UCSD-AML1 (cell line): Measurements from ENCODE around the gene RNASEH1.
"Not testable (repeated sequence)": the region's sequence is repeated elsewhere in the genome, so short reads cannot be mapped to it uniquely, and the experiment has no call there.

Experiments used
- DNase-seq: peaks from one replicate; lab custom pipeline; 2025; ENCODE audit not compliant: unreplicated experiment; lab: John Stamatoyannopoulos, UW

The RNASEH1 gene

DNA sequence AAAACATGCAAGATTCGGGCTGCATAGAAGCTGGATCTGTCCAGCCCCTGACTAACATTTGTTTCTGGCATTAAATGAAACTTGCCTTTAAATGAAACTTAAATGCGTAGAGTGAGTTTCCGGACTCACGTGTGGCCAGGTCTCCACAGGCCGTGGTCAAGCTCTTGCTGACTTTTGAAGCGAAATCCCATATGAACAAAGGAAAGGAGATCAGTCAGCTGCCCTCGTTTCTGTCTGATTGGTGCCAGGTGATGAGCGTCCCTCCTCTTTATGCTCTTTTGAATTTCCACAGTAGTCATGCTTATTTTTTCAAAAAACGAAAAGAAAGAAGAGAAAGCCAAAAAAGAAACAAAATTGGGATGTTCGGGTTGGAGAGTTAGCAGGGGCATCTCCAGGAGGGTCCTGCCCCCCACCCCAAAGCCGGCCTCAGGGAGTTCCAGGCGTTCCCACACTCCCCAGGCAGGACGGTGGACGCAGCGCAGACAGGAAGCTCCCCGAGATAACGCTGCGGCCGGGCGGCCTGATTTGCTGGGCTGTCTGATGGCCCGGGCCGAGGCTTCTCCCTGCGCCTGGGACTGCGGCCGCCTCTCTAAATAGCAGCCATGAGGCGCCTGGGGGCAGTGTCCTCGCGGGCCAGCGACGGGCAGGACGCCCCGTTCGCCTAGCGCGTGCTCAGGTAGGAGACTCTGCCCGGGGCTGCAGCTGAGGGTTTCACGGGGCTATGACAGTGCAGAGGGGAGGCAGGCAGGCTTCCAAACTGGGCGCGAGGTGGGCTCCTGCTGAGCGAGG lies 36.6 kb upstream of the RNASEH1 start, which contains the start of gene COLEC11:
Gene COLEC11, plus strand, starts transcription at position 620 of the 789 bp plus-strand sequence. CDS start 9,229 bp downstream, outside the sequence.
- DNase-seq: no peak

DNA sequence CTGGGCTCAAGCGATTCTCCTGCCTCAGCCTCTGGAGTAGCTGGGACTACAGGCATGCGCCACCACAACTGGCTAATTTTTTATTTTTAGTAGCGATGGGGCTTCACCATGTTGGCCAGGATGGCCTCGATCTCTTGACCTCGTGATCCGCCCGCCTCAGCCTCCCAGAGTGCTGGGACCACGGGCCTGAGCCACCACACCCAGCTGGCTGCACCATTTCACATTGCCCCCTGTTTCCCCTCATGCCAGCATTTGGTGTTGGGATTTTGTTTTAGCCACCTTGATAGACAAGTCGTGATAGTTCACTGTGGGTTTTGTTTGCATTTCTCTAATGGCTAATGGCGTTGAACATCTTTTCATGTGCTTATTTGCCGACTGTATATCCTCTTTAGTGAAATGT lies 31.0 kb upstream of the RNASEH1 start:
- no peak for DNase-seq

DNA sequence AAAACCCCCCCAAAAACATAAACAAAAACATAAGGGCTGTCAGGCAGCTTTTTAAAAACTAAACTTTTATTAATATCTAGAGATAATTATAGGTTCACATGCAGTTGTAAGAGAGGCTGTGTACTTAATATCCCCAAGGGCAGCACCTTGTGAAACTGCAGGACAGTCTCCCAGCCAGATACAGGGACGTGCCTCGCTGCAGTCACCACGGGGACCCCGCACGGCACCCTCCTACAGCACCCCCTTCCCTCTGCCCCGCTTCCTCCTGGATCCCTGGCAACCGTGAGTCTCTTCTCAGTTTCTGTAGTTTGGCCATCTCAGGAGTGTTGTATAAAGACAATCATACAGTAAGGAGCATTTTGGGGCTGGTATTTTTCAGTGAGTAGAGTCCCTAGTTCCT lies 30.0 kb upstream of the RNASEH1 start:
- DNase-seq: no peak

DNA sequence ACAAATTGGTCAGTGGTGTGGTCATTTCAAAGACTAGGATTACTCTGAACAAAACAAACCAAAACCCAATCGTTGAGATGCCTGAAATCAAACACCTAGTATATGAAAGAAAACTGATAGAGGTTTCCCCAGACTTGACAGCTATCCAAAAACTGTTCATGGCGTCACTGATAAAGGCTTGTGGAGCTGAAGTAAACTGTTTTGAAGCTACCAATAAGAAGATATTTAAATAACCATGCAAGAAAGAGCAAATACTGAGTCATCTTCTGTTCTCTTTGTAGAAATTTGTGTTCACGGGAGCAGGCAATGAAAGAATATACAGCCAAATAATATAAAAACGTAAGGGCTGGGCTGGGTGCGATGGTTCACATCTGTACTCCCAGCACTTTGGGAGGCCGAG lies 29.3 kb upstream of the RNASEH1 start:
- no peak for DNase-seq

DNA sequence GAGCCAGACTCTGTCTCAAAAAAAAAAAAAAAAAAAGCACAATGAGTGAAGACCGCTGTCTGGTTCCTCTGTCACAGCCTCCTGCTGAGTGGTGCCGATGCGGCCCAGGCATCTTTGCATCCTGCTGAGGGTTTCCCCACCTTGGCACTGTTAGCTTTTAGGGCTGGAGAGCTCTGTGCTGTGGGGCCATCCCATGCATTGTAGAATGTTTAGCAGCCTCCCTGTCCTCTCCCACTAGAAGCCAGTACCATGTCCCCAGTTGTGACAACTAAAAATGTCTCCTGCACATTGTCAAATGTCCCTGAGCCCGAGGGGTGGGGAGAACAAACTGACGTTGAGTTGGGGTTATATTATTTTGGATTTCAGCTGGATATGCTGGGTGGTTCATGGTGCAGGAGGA lies 28.9 kb upstream of the RNASEH1 start:
- DNase-seq: no peak

DNA sequence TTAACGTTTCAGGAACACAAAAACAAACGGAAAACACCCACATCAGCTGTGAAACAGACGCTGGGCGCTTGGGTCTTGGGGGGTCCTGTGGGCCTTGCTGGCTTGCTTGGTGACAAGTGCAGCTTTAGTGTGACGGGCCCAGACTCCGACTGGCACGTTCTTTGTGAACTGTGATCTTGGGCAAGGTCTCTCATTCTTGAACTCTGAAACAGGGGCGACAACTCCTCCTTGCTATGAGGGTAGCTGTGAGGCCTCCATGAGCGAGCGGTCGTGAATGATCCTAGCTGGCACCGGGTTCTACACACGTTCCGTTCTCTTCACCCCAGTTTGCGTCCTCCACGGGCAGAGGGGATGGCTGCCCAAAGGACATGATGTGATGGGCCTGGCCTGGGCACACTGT lies 28.1 kb upstream of the RNASEH1 start:
- no peak for DNase-seq

DNA sequence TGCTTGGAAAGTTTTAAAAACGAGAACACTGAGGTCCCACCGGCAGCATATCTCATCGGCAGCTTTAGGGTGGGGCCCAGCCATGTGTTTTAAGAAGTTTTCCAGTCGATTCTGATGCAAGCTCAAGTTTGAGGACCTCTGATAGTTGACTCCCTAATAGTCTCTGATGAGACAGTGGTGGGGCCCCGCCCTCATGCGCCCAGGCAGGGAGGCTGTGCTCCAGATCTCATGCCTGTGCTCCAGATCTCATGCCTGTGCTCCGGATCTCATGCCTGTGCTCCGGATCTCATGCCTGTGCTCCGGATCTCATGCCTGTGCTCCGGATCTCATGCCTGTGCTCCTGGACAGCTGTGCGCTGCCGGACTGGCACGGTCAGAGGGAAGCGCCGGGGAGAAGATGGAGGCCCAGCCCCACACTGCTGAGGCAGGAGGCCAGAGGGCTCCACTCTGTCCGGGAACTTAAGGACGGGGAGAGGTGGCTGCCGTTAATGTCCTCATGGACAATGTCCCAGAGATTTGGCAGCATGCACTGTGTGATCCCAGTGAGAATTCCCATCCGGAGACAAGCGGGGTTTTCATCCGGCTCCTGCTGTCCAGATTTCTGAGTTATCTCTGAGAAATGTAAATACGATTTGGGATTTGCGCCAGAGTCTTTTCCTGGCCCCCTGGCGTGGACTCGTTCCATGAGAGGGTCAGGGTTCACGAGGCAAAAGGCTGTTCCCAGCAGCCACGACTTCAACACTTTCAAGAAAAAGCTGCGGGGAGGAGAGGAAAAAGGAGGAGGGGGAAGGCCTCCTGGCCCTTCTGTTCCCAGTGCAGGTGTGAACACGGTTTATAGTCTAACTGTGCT lies 27.4 kb upstream of the RNASEH1 start:
- no peak for DNase-seq

DNA sequence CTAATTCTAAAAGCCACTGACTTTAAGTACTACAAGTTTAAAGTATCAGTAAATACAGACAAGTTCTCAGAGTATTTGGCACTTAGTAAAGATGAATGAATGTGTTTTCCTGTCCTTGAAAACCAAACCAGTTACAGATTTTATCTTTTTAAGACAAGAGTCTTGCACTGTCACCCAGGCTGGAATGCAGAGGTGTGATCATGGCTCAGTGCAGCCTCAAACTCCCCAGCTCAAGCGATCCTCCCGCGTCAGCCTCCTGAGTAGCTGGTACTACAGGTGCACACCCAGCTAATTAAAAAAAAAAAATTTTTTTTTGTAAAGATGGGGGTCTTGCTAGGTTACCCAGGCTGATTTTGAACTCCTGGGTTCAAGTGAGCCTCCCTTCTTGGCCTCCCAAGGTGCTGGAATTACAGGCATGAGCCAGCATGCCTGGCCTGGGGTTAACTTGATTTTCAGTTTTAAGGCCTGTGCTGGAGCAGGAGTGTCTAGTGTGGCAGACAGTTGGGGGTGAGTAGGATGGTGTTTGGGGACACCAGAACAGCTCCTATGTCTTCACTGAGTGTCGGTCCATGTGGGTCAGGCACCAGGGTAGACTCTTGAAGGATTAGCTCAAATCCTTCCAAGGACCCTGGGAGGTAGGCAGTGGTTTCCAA lies 26.6 kb upstream of the RNASEH1 start:
- no peak for DNase-seq

DNA sequence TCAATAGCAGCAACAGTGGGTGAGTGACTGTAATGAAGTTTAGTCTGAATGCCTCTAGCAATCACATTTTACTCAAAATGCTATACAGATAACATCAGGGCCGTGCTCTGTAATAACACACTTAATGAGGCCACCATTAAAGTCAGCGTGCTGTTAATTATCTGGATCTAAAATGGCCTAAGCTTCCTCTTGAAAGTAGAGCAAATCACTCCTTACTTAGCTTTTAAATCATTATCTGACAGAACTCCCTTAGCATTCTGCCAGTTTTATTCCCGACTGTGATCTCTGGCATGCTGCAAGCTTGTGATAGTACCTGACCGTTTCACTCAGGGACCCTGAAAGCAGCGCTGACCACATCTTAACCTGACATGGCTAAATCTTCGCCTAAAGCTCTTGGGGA lies 25.9 kb upstream of the RNASEH1 start:
- DNase-seq: no peak

DNA sequence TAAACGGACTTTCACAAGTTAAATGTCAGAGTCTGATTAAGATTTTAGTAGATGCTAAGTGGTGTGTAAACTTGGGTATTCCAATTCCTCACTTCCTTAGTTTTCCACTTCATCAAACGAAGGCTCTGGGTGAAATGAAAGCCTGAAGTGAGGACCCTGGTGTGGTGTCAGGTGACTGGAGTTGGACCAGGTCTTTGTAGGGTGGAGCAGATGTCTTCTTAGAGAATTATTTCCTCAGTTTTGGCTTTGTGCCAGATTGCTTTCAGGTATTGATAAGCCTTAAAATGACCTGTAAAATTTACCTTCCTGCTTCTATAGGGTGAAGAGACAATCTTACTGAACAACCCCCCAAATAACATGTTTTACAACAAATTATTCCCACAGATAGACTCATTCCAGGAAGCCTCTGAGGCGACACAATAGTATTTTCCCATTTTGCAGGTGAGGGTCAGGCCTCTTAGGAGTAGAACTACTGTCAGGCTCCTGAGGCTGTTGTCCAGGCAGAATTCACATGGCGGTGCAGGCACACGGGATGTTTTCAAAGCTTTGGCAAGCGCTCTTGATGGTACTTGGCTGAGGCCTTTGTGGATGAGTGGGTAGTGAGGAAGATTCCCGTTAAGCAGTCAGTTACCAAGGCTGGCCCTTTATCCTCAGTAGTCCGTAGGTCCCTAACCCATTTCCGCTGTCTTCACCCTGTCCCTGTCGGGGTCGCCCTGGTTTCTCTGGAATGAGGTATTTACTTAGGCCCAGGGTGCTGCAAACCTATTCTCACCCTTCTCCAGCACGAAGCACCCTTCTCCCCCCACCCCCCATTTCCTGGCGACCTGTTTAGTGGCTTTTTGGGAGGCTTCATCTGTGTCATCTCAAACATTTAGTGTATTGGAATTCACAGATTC lies 23.5 kb upstream of the RNASEH1 start:
- DNase-seq: no peak

DNA sequence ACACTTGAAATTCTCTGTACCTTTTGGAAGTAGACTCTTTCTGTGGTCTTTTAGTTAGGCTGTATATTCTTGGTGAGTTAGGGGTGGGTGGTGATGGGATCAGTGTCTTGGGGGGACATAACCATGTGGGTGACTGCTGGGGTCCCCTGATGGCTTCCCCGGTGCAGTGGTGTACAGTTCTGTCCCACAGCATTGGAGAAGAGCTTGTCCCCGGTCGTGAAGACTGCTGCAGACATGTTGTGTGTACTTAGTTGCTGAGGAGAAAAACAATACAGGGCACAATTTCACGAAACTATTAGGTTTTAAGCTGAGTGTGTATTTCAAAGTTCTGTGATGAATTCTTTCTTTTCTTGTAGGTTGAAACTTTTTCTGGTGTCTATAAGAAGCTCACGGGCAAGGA lies 22.3 kb upstream of the RNASEH1 start:
- DNase-seq: no peak

DNA sequence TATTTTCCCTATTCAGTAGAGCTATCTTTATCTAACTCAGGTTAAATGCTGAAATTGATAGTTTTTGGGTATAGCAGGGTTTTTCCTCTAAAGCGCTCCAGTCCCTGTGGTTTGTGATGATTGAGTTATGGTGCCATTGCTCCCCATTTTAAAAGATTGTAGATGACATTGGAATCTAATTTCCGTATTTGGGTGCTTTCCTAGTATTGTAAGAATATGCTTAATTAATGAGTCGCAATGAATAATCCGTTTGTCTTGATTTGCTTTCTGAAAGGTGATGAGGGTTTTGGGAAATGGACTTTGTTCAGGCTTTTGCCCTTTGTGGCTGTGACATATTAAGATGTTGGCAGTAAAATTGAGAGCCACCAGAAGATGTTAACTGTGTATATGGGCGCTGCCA lies 20.9 kb upstream of the RNASEH1 start:
- no peak for DNase-seq

DNA sequence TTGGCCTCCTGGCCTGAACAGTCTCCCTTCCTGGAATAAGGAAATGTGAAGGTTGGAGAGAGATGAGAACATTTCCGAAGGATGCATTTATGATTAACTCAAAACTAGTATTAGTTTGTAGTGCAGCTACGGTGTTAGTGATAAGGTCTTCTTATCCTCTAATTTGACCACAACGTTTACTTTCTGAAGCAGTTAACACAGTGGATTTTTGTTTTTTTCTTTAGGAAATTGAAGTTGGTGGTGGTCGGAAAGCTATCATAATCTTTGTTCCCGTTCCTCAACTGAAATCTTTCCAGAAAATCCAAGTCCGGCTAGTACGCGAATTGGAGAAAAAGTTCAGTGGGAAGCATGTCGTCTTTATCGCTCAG lies 18.1 kb upstream of the RNASEH1 start:
- not testable (repeated sequence) for DNase-seq

DNA sequence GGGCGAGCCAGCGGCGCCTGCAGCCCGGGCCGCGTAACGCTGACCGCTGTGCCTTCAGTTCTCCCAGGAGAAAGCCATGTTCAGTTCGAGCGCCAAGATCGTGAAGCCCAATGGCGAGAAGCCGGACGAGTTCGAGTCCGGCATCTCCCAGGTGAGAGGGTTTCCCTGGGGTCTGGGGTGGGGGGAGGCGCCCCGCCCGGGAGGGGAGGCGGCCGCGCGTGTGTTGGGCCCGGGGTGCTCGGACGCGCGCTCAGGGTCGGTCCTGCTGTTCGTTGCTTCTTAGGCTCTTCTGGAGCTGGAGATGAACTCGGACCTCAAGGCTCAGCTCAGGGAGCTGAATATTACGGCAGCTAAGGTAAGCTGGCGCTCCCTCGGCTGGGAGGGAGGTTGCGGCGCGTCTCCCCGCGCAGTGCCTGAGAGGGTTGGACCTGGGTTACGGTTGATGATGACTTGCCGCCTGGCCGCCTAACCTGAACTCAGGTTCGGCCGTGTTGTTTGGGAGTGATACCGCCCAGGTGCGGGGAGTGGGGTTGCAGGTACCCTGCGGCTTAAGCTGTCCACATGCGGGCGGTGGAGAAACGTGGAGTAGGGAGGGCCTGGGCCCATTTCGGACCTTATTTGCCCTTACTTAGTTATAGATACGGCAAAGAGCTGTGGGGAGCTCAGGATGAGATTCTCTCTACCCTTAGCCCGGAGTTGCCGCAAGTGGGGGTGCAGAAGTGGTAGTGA lies 17.6 kb upstream of the RNASEH1 start:
- no peak for DNase-seq

DNA sequence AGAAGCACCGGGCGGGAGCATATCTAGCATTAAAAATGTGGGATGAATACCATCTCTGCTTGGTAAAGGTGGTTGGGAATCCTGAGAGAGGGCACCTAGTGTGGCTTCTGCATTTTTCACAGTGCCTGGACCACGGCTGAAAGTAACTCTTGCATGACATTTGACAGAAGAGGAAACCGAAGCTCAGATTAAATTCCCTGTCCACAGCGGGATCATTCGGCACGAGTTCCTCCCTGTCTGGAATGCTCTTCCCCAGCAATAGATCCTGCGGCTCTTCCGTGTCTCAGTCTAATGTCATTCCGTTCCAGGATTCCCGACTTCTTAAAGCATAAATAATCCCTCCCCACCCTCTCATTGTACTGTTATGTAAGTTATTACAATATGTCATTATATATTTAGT lies 16.0 kb upstream of the RNASEH1 start:
- DNase-seq: no peak

DNA sequence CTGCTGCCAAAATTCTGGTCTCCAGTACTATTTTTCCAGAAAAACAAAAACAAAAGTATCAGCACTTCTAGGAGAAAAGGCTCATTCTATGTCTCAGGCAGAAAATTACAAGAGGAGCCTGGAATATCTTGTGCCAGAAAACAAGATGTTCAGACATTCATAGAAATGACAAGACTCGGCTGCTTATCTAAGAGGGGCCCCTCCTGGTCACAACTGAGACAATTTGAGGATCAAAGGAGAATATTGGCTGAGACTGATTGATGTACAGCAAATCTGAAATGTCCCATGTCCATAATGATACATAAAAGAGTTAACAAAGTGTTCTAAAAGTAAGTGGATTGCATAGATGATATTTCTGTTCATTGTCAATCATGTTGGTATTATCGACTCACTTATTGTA lies 14.5 kb upstream of the RNASEH1 start:
- no peak for DNase-seq

DNA sequence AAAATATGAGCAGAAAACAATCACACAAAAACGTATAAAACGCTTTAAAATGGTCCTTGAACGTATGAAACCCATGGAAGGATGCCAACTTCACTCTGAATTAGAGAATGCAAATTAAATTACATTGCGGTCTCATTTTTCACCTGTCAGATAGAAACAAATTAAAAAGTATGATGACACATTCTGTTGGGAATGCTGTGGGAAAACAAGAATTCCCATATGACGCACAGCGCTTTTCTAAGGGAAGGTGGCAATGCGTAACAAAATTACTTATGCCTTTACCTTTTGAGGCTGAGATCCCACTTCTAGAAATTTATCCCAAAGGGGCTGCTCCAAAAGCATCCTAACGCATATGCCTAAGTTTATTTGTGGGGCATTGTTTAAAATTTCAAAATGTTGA lies 13.2 kb upstream of the RNASEH1 start:
- no peak for DNase-seq

DNA sequence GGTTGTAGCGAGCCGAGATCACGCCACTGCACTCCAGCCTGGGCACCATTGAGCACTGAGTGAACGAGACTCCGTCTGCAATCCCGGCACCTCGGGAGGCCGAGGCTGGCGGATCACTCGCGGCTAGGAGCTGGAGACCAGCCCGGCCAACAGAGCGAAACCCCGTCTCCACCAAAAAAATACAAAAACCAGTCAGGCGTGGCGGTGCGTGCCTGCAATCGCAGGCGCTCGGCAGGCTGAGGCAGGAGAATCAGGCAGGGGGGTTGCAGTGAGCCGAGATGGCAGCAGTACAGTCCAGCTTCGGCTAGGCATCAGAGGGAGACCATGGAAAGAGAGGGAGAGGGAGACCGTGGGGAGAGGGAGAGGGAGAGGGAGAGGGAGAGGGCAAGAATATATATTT lies 11.5 kb upstream of the RNASEH1 start:
- not testable (repeated sequence) for DNase-seq

DNA sequence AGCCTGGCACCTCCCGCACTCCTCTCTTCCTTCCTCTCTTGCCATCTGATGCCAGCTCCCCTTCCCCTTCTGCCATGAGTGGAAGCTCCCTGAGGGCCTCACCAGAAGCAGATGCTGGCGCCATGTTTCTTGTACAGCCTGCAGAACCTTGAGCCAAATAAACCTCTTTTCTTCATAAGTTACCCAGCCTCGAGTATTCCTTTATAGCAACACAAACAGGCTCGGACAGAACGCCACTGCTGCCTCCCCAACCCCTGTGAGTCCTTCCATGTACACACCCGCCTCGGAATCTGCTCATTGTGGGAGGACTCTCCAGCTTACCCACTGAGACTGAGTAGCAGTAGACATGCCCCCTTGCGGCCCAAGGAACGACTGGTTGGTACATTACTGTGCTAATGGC lies 8.7 kb upstream of the RNASEH1 start:
- no peak for DNase-seq

DNA sequence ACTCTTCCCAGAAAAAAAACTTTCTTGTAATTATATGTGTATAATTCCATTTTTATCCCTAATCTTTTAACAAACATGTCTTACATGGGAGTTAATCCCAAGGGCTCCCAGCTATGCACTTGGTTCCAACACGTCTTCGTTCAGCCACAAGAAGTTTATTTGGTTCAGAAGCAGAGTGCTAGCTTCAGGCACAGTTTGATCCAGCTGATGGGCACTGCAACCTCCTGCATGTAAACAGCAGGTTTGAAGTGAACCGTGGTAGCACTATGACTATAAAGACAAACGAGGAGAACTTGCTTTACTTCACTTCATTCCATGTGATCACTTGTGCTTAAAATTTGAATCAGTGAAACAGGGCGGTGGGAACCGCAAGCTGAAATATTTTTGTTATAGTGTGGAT lies 7.0 kb upstream of the RNASEH1 start:
- DNase-seq: no peak
